Prostate gland (tissue), 2 donors: ENCODE data around the gene XRRA1. TPM values are rescaled to one million over a fixed set of nuclear protein-coding genes. Genes with fewer than 3 reads are reported as not detected.

Experiments
- DNase-seq: peaks from one replicate; pipeline ENCODE4 v3.0.0-alpha.2; 2019; ENCODE audit warnings: low spot score
- H3K27ac ChIP-seq, 2 donors: fragments of 200-600 bp; sonication (generic); 2 replicates each; pipeline ENCODE4 v1.5.1; 2017 to 2019
- H3K27me3 ChIP-seq: fragments of 200-600 bp; sonication (generic); replicated peaks from 2 replicates; pipeline ENCODE4 v1.5.1; 2019; ENCODE audit not compliant: insufficient read depth
- H3K36me3 ChIP-seq, 2 donors: fragments of 200-600 bp; sonication (generic); 1 replicate in 1 of 2; 2 replicates in 1 of 2; pipeline versions ENCODE4 v1.5.1 to v1.8.1; 2017 to 2019
- H3K4me1 ChIP-seq: fragments of 200-600 bp; sonication (generic); replicated peaks from 2 replicates; pipeline ENCODE4 v1.5.1; 2019
- H3K4me3 ChIP-seq, 2 donors: fragments of 200-600 bp; sonication (generic); 2 replicates each; pipeline ENCODE4 v1.5.1; 2017 to 2019
- H3K9me3 ChIP-seq: fragments of 200-600 bp; sonication (generic); 2 replicates; pipeline ENCODE4 v1.5.1; 2017
- POLR2A ChIP-seq: fragments of 450-650 bp; IDR thresholded peaks from one replicate; pipeline ENCODE4 v1.6.1; 2016; ENCODE audit warnings: antibody characterized with exemption, mild to moderate bottlenecking
- POLR2AphosphoS5 ChIP-seq: sonication (generic); formaldehyde crosslinking; IDR thresholded peaks from one replicate; pipeline ENCODE4 v1.6.1; 2017; ENCODE audit warnings: antibody characterized with exemption
- whole genome bisulfite sequencing: methylation state at CpG from one replicate; pipeline ENCODE4 v1.1.5; 2018; 5-methylcytosine and 5-hydroxymethylcytosine counted together
- intact Hi-C: fragments of 100-400 bp; cut with DNase I; formaldehyde crosslinking; loops from one replicate; pipeline ENCODE4 v1.14.2; 2022
- total RNA-seq, 2 donors: library from RNA; depleted of rRNA; stranded (reverse); fragments of >200 nt; gene quantifications; one replicate each; pipeline ENCODE4 v1.1.0, GENCODE V29; 2016
- TF ChIP-seq, protein P1 (sequence below), 4 experiments: fragments of 200-600 bp in 2 of 4; fragments of 450-650 bp in 2 of 4; sonication (generic) in 2 of 4; IDR thresholded peaks; 1 replicate in 3 of 4; 2 replicates in 1 of 4; pipeline ENCODE4 v1.5.1; 2016 to 2019; ENCODE audit warnings: antibody characterized with exemption in 4 of 4, mild to moderate bottlenecking in 2 of 4, moderate library complexity in 2 of 4

Gene XRRA1
- total RNA-seq, 2 donors from 2014 or later: 16.2 to 52.1 TPM

DNA sequence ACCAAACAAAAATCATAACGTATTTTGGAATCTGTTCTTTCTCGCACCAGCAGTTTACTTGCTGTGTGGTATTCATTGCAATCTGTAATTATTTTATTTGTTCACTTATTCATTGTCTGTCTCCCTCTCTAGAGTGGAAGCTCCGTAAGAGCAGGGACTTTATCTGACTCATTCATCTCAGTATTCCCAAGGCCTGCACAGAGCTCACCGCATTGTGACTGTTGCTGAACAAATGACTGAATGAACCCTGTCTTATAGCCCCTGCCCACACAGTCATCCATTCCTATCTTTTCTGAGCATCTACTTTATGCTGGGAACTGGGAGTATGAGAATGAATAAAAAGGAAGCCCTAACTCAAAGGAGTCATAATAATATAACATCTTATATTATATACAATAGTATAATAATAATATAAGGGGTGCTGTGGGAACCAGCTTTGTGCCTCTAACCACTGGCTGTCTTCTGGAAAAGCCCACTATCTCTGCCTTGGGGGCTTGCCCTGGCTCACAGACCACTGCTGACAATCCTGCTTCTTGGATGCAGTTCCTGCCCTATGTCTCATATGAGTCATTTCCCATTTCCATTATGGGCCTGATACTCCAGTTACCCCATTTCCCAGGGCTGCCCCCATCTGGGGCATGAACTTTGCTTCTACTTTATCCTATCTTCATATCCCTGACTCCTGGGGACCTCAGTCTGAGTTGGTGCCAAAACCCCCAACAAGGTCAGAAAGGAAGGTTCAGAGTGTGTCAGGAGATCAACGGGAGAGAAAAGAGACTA lies 11.0 kb downstream of the XRRA1 start:
- H3K4me1 ChIP-seq: no peaks in the 10 kb centered on the region
- H3K4me3 ChIP-seq: no peak overlapping the region
- intact Hi-C loops: no loop called here
- H3K9me3 ChIP-seq: no peaks in the 10 kb centered on the region
- WGBS: 79% methylated on average over 5 of the region's 5 CpGs
- no peaks in the 10 kb centered on the region for H3K27me3 ChIP-seq
- H3K27ac ChIP-seq: no peak overlapping the region
- no peaks in the 10 kb centered on the region for H3K36me3 ChIP-seq
- TF ChIP-seq, protein P1, sequence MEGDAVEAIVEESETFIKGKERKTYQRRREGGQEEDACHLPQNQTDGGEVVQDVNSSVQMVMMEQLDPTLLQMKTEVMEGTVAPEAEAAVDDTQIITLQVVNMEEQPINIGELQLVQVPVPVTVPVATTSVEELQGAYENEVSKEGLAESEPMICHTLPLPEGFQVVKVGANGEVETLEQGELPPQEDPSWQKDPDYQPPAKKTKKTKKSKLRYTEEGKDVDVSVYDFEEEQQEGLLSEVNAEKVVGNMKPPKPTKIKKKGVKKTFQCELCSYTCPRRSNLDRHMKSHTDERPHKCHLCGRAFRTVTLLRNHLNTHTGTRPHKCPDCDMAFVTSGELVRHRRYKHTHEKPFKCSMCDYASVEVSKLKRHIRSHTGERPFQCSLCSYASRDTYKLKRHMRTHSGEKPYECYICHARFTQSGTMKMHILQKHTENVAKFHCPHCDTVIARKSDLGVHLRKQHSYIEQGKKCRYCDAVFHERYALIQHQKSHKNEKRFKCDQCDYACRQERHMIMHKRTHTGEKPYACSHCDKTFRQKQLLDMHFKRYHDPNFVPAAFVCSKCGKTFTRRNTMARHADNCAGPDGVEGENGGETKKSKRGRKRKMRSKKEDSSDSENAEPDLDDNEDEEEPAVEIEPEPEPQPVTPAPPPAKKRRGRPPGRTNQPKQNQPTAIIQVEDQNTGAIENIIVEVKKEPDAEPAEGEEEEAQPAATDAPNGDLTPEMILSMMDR (IDR thresholded peaks at IDR 0.05): no peak
- TF ChIP-seq POLR2AphosphoS5: no peak
- no peak for TF ChIP-seq POLR2A
- no peak for DNase-seq

DNA sequence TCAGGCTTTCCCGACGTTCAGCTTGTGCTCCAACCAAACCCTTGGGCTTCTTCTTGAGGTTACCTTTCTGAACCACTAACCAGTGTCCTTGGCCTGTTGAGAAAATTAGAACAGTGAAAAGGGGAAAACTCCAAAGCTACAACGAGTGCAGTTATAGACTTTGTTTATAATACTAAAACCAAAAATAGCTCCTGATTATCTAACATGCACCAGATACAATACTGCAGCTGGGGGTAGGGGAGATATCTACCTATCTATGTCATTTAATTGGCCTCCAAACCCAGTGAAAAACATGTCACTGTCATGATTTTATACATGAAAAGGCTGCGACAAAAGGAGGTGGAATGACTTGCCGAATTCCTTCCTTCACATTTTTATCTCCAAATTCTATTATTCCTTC lies 11.9 kb downstream of the XRRA1 start:
- no peaks in the 10 kb centered on the region for H3K27me3 ChIP-seq
- no peak overlapping the region for H3K4me3 ChIP-seq
- no peaks in the 10 kb centered on the region for H3K36me3 ChIP-seq
- H3K27ac ChIP-seq: no peak overlapping the region
- no peaks in the 10 kb centered on the region for H3K9me3 ChIP-seq
- DNase-seq: no peak
- TF ChIP-seq POLR2AphosphoS5: no peak
- TF ChIP-seq, protein P1 (IDR thresholded peaks at IDR 0.05): no peak
- TF ChIP-seq POLR2A: no peak
- no peaks in the 10 kb centered on the region for H3K4me1 ChIP-seq
- WGBS: 82% methylated on average over 5 of the region's 5 CpGs
- intact Hi-C loops: no loop called here

DNA sequence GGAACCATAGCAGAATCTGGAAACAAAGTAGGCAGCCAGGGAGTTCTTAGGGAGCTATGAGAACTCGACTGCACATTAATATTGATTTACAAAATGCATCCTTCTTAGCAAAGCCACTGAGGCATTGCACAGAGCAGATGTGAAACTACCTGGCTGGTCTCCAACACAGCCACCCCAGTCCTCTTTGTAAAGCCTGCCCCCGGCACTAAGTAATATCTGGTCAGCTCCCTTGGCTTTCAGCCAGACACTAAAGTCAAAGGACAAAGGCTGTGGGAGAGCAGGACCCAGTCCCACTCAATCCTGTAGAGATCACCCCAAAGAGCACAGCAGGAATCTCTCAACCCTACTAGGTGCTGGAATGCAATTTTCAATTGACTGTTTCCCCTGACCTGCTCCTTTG lies 12.8 kb downstream of the XRRA1 start:
- Histone ChIP-seq H3K36me3 (no peaks in the 10 kb centered on the region), H3K4me3 (no peak overlapping the region), H3K4me1 (no peaks in the 10 kb centered on the region), H3K27me3 (no peaks in the 10 kb centered on the region), H3K9me3 (no peaks in the 10 kb centered on the region), H3K27ac (no peak overlapping the region)
- 83% methylated on average over 2 of the region's 2 CpGs for WGBS
- TF ChIP-seq POLR2AphosphoS5 (no peak), POLR2A (no peak)
- TF ChIP-seq, protein P1 (IDR thresholded peaks at IDR 0.05): no peak
- intact Hi-C loops: no loop called here
- DNase-seq: no peak

DNA sequence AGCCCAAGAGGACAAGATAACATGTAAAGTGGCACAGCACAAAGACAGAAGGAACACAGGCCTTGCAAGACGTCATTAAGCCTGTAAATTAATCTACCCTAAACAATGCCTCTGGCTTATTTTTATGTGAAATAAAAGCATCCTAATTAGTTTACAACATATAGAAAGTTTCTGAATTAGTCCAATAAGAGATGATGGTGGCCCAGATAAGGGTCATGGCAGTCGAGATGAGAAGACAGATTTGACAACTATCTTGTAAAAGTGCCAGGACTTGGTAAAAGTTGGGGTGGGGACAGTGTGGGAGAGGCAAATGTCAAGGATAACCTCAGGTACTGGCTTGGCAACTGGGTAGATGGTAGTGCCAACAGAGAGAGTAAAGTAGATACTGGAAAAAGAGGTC lies 13.6 kb downstream of the XRRA1 start:
- no peaks in the 10 kb centered on the region for H3K27me3 ChIP-seq
- H3K36me3 ChIP-seq: no peaks in the 10 kb centered on the region
- no peaks in the 10 kb centered on the region for H3K9me3 ChIP-seq
- no peaks in the 10 kb centered on the region for H3K4me1 ChIP-seq
- H3K27ac ChIP-seq: no peak overlapping the region
- WGBS: 39% methylated on average over 2 of the region's 2 CpGs
- TF ChIP-seq POLR2AphosphoS5: no peak
- no peak for TF ChIP-seq POLR2A
- DNase-seq: no peak
- no peak overlapping the region for H3K4me3 ChIP-seq
- intact Hi-C loops: no loop called here

DNA sequence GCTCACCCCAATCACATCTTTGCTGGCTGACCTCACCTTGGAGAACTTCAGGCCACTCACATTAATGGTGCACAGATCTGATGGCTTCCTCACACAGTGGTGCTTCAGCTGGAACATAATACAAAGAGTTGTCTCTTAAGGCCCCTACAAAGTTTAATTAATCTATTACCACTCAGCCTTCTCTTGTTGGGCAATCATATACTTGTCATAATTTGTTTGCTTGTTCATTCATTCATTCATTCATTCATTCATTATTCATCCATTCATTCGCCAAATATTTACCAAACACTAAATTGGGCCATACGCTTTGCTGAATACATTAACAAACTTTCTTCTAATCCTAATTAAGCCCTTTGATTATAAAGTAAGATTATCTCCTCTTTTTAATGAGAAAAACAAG lies 15.1 kb downstream of the XRRA1 start:
- Histone ChIP-seq H3K36me3 (no peaks in the 10 kb centered on the region), H3K27me3 (no peaks in the 10 kb centered on the region), H3K4me3 (no peak overlapping the region), H3K27ac (no peak overlapping the region), H3K4me1 (no peaks in the 10 kb centered on the region), H3K9me3 (no peaks in the 10 kb centered on the region)
- intact Hi-C loops: loop anchor here (5.0 kb wide), 1 partner anchor 314 kb away; no protein-coding TSS in a partner anchor
- TF ChIP-seq POLR2A: no peak
- TF ChIP-seq POLR2AphosphoS5: no peak
- TF ChIP-seq, protein P1 (IDR thresholded peaks at IDR 0.05): no peak
- 98% methylated on average over 2 of the region's 2 CpGs for WGBS
- DNase-seq: no peak
